Body of pancreas (tissue), 4 donors: Measurements from ENCODE around the gene BACH2. TPM values are rescaled to one million over a fixed set of nuclear protein-coding genes. Genes with fewer than 3 reads are reported as not detected.

ENCODE experiments used
- ATAC-seq: fragments of 150-250 bp; one replicate; pipeline ENCODE4 v1.9.1; 2016
- DNase-seq, 4 donors: peaks; one replicate each; pipeline ENCODE4 v3.0.0-alpha.2; 2019
- H3K27ac ChIP-seq, 4 donors: fragments of 200-600 bp; sonication (generic); 1 replicate in 3 of 4; 2 replicates in 1 of 4; pipeline versions ENCODE4 v1.5.1 to v1.6.1; 2016 to 2019; ENCODE audit warnings: mild to moderate bottlenecking in 1 of 4, mixed read lengths in 1 of 4, moderate library complexity in 1 of 4
- H3K27me3 ChIP-seq, 2 donors: fragments of 200-600 bp; sonication (generic); one replicate each; pipeline ENCODE4 v1.6.0; 2016; ENCODE audit warnings: mild to moderate bottlenecking in 1 of 2
- H3K36me3 ChIP-seq, 2 donors: fragments of 200-600 bp; sonication (generic); replicated peaks in 1 of 2; 2 replicates each; pipeline ENCODE4 v1.5.1; 2016; ENCODE audit warnings: low read depth in 2 of 2; ENCODE audit not compliant: insufficient read depth in 1 of 2
- H3K4me1 ChIP-seq: fragments of 200-600 bp; sonication (generic); one replicate; pipeline ENCODE4 v1.6.0; 2016
- H3K4me3 ChIP-seq, 2 donors: fragments of 200-600 bp; sonication (generic); 1 replicate in 1 of 2; 2 replicates in 1 of 2; pipeline ENCODE4 v1.5.1; 2016 to 2019
- H3K9me3 ChIP-seq, 3 donors: fragments of 200-600 bp; sonication (generic); 1 replicate in 2 of 3; 2 replicates in 1 of 3; pipeline ENCODE4 v1.5.1; 2016
- CTCF ChIP-seq, 7 experiments: fragments of 450-650 bp in 4 of 7; fragments of 200-600 bp in 3 of 7; sonication (generic) in 3 of 7; IDR thresholded peaks; one replicate each; pipeline ENCODE4 v1.5.1; 2016 to 2019; ENCODE audit warnings: antibody characterized with exemption in 7 of 7
- POLR2A ChIP-seq, 3 donors: fragments of 450-650 bp; IDR thresholded peaks; one replicate each; pipeline ENCODE4 v1.6.1; 2016; ENCODE audit warnings: antibody characterized with exemption in 3 of 3, mild to moderate bottlenecking in 2 of 3
- WGBS, 2 donors: methylation state at CpG; one replicate each; pipeline ENCODE4 v1.1.5; 2017; 5-methylcytosine and 5-hydroxymethylcytosine counted together
- intact Hi-C: fragments of 100-400 bp; cut with DNase I; formaldehyde crosslinking; loops from one replicate; pipeline ENCODE4 v1.15.1; 2023
- total RNA-seq, 2 donors: library from RNA; depleted of rRNA; stranded (reverse); fragments of >200 nt; gene quantifications; one replicate each; pipeline ENCODE4 v1.1.0, GENCODE V29; 2016

BACH2 gene
- total RNA-seq, 2 donors from 2014 or later: 2.1 to 3.3 TPM

GRCh38 chr6:90146024-90146423 is 150.6 kb downstream of the BACH2 start:
- intact Hi-C loops: no loop called here
- no peaks in the 10 kb centered on the region for H3K9me3 ChIP-seq
- no peak for ATAC-seq
- H3K4me3 ChIP-seq: no peak overlapping the region
- H3K27me3 ChIP-seq: no peaks in the 10 kb centered on the region
- H3K4me1 ChIP-seq: peaks cover 7% of the 10 kb centered on the region
- no peak for TF ChIP-seq POLR2A (IDR thresholded peaks at IDR 0.05)
- TF ChIP-seq CTCF (IDR thresholded peaks at IDR 0.05): no peak
- no peak overlapping the region for H3K27ac ChIP-seq
- no peak for DNase-seq
- WGBS, 2 donors: 79 to 85% methylated on average over 4 of the region's 4 CpGs
- no peaks in the 10 kb centered on the region for H3K36me3 ChIP-seq

- intact Hi-C loops: no loop called here
- ATAC-seq: no peak
- no peaks in the 10 kb centered on the region for H3K36me3 ChIP-seq
- H3K4me3 ChIP-seq: no peak overlapping the region
- H3K27me3 ChIP-seq: no peaks in the 10 kb centered on the region
- H3K9me3 ChIP-seq: no peaks in the 10 kb centered on the region
- DNase-seq: no peak
- WGBS, 2 donors: 95 to 97% methylated on average over 3 of the region's 3 CpGs
- H3K27ac ChIP-seq: no peak overlapping the region
- TF ChIP-seq CTCF (IDR thresholded peaks at IDR 0.05) (no peak), POLR2A (IDR thresholded peaks at IDR 0.05) (no peak)
- H3K4me1 ChIP-seq: peaks cover 7% of the 10 kb centered on the region
Observed at GRCh38 chr6:90144928-90145555, 151.6 kb downstream of the BACH2 start.

GRCh38 chr6:90144396-90144795 is 152.2 kb downstream of the BACH2 start:
- DNase-seq (no peak), ATAC-seq (no peak)
- H3K4me3 ChIP-seq: no peak overlapping the region
- TF ChIP-seq POLR2A (IDR thresholded peaks at IDR 0.05) (no peak), CTCF (IDR thresholded peaks at IDR 0.05) (no peak)
- whole genome bisulfite sequencing, 2 donors: 71% methylated on average over 3 of the region's 3 CpGs
- no peaks in the 10 kb centered on the region for H3K36me3 ChIP-seq
- no peaks in the 10 kb centered on the region for H3K9me3 ChIP-seq
- H3K27me3 ChIP-seq: no peaks in the 10 kb centered on the region
- no peak overlapping the region for H3K27ac ChIP-seq
- intact Hi-C loops: no loop called here
- H3K4me1 ChIP-seq: peaks cover 7% of the 10 kb centered on the region

GRCh38 chr6:90140683-90141082 is 156.0 kb downstream of the BACH2 start:
- Histone ChIP-seq H3K36me3 (no peaks in the 10 kb centered on the region), H3K4me3 (no peak overlapping the region), H3K27me3 (no peaks in the 10 kb centered on the region), H3K9me3 (no peaks in the 10 kb centered on the region), H3K27ac (no peak overlapping the region), H3K4me1 (peaks cover 7% of the 10 kb centered on the region)
- ATAC-seq (no peak), DNase-seq (no peak)
- WGBS, 2 donors: 95 to 100% methylated on average over 1 of the region's 1 CpG
- intact Hi-C loops: no loop called here
- TF ChIP-seq CTCF (IDR thresholded peaks at IDR 0.05) (no peak), POLR2A (IDR thresholded peaks at IDR 0.05) (no peak)

- TF ChIP-seq CTCF (IDR thresholded peaks at IDR 0.05) (no peak), POLR2A (IDR thresholded peaks at IDR 0.05) (no peak)
- no peak overlapping the region for H3K27ac ChIP-seq
- H3K4me1 ChIP-seq: peaks cover 5% of the 10 kb centered on the region
- no peak overlapping the region for H3K4me3 ChIP-seq
- H3K9me3 ChIP-seq: no peaks in the 10 kb centered on the region
- no peaks in the 10 kb centered on the region for H3K27me3 ChIP-seq
- DNase-seq (no peak), ATAC-seq (no peak)
- no peaks in the 10 kb centered on the region for H3K36me3 ChIP-seq
- WGBS, 2 donors: 86 to 88% methylated on average over 7 of the region's 7 CpGs
- intact Hi-C loops: no loop called here
Observed at GRCh38 chr6:90139272-90139817, 157.3 kb downstream of the BACH2 start.
